Activated naive CD4-positive, alpha-beta T cell treated with anti-CD3 and anti-CD28 coated beads, Interleukin-2, amount 50 U/mL, for 24 hours (primary cell): ENCODE results near the gene UBR1.
"Not testable (repeated sequence)": the region's sequence is repeated elsewhere in the genome, so short reads cannot be mapped to it uniquely, and the experiment has no call there.

Source experiments
- H3K27ac Mint-ChIP-seq: one replicate; pipeline ENCODE4 v1.8.0; 2021; ENCODE audit warnings: mild to moderate bottlenecking, mixed read lengths
- H3K27me3 Mint-ChIP-seq: one replicate; pipeline ENCODE4 v1.8.0; 2021; ENCODE audit warnings: mixed read lengths
- H3K36me3 Mint-ChIP-seq: one replicate; pipeline ENCODE4 v1.8.0; 2021; ENCODE audit warnings: mixed read lengths
- H3K4me1 Mint-ChIP-seq: one replicate; pipeline ENCODE4 v1.8.0; 2021; ENCODE audit warnings: mixed read lengths
- H3K4me3 Mint-ChIP-seq: one replicate; pipeline ENCODE4 v1.8.0; 2021; ENCODE audit warnings: mild to moderate bottlenecking, mixed read lengths
- H3K9me3 Mint-ChIP-seq: one replicate; pipeline ENCODE4 v1.8.0; 2021; ENCODE audit warnings: mixed read lengths

The UBR1 gene

GRCh38 chr15:42979113-42979512 lies 126.7 kb downstream of the UBR1 start:
- not testable (repeated sequence) for H3K4me1 Mint-ChIP-seq, H3K4me3 Mint-ChIP-seq, H3K27me3 Mint-ChIP-seq, H3K9me3 Mint-ChIP-seq, H3K27ac Mint-ChIP-seq
- H3K36me3 Mint-ChIP-seq, result peaks cover 35% of the 10 kb centered on the region

- Mint-ChIP-seq H3K4me3 (no peak overlapping the region), H3K27ac (no peak overlapping the region), H3K4me1 (no peaks in the 10 kb centered on the region), H3K9me3 (no peaks in the 10 kb centered on the region), H3K36me3 (peaks cover 46% of the 10 kb centered on the region), H3K27me3 (no peaks in the 10 kb centered on the region)
Measured at GRCh38 chr15:42974202-42974862, 131.5 kb downstream of the UBR1 start.

GRCh38 chr15:42973114-42973513 lies 132.7 kb downstream of the UBR1 start:
- Mint-ChIP-seq H3K36me3 (peaks cover 50% of the 10 kb centered on the region), H3K27me3 (no peaks in the 10 kb centered on the region), H3K4me1 (no peaks in the 10 kb centered on the region), H3K27ac (no peak overlapping the region), H3K9me3 (no peaks in the 10 kb centered on the region), H3K4me3 (no peak overlapping the region)

- Mint-ChIP-seq H3K27ac (no peak overlapping the region), H3K9me3 (no peaks in the 10 kb centered on the region), H3K36me3 (peaks cover 41% of the 10 kb centered on the region), H3K27me3 (no peaks in the 10 kb centered on the region), H3K4me1 (no peaks in the 10 kb centered on the region), H3K4me3 (no peak overlapping the region)
Measured at GRCh38 chr15:42971830-42972229, 134.0 kb downstream of the UBR1 start.

- Mint-ChIP-seq H3K27ac (no peak overlapping the region), H3K36me3 (peaks cover 32% of the 10 kb centered on the region), H3K9me3 (no peaks in the 10 kb centered on the region), H3K27me3 (no peaks in the 10 kb centered on the region), H3K4me3 (no peak overlapping the region), H3K4me1 (no peaks in the 10 kb centered on the region)
Measured at GRCh38 chr15:42964476-42964875, 141.4 kb downstream of the UBR1 start.

GRCh38 chr15:42955518-42955917 lies 150.3 kb downstream of the UBR1 start:
- H3K9me3 Mint-ChIP-seq, result no peaks in the 10 kb centered on the region
- peaks cover 42% of the 10 kb centered on the region for H3K36me3 Mint-ChIP-seq
- no peak overlapping the region for H3K27ac Mint-ChIP-seq
- H3K4me1 Mint-ChIP-seq, result peaks cover 5% of the 10 kb centered on the region
- H3K27me3 Mint-ChIP-seq, result no peaks in the 10 kb centered on the region
- no peak overlapping the region for H3K4me3 Mint-ChIP-seq

DNA sequence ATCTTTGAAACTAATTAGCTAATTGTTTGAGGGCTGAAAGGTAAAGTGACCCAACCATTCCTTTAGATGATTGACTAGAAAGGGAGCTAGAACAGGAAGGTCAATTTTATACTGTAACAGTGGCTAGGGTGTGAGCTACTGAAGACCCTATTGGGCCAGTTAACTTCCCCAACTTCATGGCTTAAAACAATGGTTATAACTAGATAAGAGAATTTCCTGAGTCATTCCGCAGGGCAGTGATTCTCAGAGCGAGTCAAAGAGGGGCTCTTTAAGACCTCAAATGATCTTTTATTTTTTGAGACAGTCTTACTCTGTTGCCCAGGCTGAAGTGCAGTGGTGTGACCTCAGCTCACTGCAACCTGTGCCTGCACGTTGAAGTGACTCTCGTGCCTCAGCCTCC lies 151.5 kb downstream of the UBR1 start:
- H3K27me3 Mint-ChIP-seq, result no peaks in the 10 kb centered on the region
- peaks cover 37% of the 10 kb centered on the region for H3K36me3 Mint-ChIP-seq
- H3K27ac Mint-ChIP-seq, result no peak overlapping the region
- no peaks in the 10 kb centered on the region for H3K9me3 Mint-ChIP-seq
- peaks cover 5% of the 10 kb centered on the region for H3K4me1 Mint-ChIP-seq
- H3K4me3 Mint-ChIP-seq, result no peak overlapping the region

GRCh38 chr15:42948898-42949297 lies 156.9 kb downstream of the UBR1 start:
- H3K36me3 Mint-ChIP-seq, result peaks cover 28% of the 10 kb centered on the region
- not testable (repeated sequence) for H3K4me1 Mint-ChIP-seq

GRCh38 chr15:42940527-42940926 lies 165.3 kb downstream of the UBR1 start:
- H3K4me3 Mint-ChIP-seq, result no peak overlapping the region
- no peaks in the 10 kb centered on the region for H3K4me1 Mint-ChIP-seq
- H3K27ac Mint-ChIP-seq, result no peak overlapping the region
- no peaks in the 10 kb centered on the region for H3K9me3 Mint-ChIP-seq
- H3K27me3 Mint-ChIP-seq, result no peaks in the 10 kb centered on the region
- peaks cover 8% of the 10 kb centered on the region for H3K36me3 Mint-ChIP-seq

More at GRCh38 chr15:42948898-42949297, 156.9 kb downstream of the UBR1 start:
- not testable (repeated sequence) for H3K4me3 Mint-ChIP-seq, H3K27ac Mint-ChIP-seq, H3K9me3 Mint-ChIP-seq, H3K27me3 Mint-ChIP-seq

DNA sequence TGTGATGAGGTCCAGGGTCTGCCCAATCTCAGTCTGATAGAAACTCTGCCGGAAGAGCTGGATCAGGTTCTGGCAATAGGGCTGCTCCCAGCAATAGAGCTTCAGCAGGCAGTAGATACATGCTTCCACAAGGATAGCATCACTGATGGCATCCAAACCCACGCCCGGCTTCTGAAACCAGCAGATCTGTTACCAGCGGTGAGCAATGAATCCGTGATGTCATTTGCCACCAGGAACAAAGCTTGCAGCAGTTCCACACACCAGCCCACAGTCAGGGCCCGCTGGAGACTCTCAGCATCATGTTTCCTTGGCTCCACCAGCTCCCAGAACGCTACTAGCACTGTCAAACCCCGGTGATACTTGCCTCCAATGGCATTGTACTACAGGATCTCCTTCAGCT lies 166.0 kb downstream of the UBR1 start:
- Mint-ChIP-seq H3K27me3 (no peaks in the 10 kb centered on the region), H3K9me3 (no peaks in the 10 kb centered on the region), H3K4me1 (no peaks in the 10 kb centered on the region), H3K36me3 (peaks cover 4% of the 10 kb centered on the region), H3K27ac (no peak overlapping the region), H3K4me3 (no peak overlapping the region)

DNA sequence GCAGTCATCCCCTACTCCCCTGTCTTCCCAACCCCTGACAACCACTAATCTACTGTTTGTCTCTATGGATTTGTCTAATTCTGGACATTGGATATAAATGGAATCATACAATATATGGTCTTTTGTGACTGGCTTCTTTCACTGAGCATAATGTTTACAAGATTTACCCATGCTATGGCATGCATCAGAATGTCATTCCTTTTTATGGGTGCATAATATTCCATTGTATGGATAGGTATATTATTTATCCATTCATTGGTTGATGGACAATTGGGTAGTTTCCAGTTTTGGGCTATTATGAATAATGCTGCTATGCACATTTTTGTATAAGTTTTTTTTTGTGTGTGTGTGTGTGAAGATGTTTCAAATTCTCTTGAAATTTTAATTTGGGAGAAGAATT lies 168.7 kb downstream of the UBR1 start:
- peaks cover 2% of the 10 kb centered on the region for H3K36me3 Mint-ChIP-seq
- H3K4me3 Mint-ChIP-seq, result no peak overlapping the region
- no peaks in the 10 kb centered on the region for H3K27me3 Mint-ChIP-seq
- H3K4me1 Mint-ChIP-seq, result no peaks in the 10 kb centered on the region
- H3K27ac Mint-ChIP-seq, result no peak overlapping the region
- no peaks in the 10 kb centered on the region for H3K9me3 Mint-ChIP-seq

- Mint-ChIP-seq H3K4me1 (no peaks in the 10 kb centered on the region), H3K27me3 (no peaks in the 10 kb centered on the region), H3K27ac (no peak overlapping the region), H3K9me3 (no peaks in the 10 kb centered on the region), H3K4me3 (no peak overlapping the region), H3K36me3 (no peaks in the 10 kb centered on the region)
Measured at GRCh38 chr15:42933886-42934667, 171.8 kb downstream of the UBR1 start.

DNA sequence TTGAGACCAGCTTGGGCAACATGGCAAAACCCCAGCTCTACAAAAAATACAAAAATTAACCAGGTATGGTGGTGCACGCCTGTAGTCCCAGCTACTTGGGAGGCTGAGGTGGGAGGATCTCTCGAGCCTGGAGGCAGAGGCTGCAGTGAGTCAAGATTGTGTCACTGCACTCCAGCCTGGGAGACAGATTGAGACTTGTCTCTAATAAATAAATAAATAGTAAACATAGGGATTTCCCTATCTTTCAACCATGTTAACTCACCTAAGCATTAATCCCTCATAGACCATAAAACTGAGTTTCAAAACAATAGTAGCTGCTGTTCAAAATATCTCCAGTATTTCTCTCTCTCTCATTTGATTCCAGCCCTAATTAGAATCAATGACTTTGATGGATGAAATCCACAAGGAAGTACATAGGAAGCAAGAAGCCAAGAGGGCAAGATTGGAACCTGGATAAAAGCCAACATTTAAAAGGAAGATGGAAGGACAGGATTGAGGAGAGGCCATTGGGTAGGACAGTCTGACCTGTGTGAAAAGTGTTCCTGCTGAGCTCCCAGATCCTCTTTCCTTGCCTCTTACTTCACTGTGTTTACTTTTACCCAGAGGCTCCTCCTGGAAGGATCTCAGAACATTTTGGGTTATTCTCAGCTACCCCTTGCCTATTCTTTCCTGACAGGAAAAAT lies 172.9 kb downstream of the UBR1 start:
- Mint-ChIP-seq H3K9me3 (no peaks in the 10 kb centered on the region), H3K4me1 (no peaks in the 10 kb centered on the region)

GRCh38 chr15:42931702-42932486 lies 173.9 kb downstream of the UBR1 start:
- no peaks in the 10 kb centered on the region for H3K36me3 Mint-ChIP-seq
- H3K9me3 Mint-ChIP-seq, result no peaks in the 10 kb centered on the region
- no peaks in the 10 kb centered on the region for H3K27me3 Mint-ChIP-seq
- no peak overlapping the region for H3K4me3 Mint-ChIP-seq
- H3K4me1 Mint-ChIP-seq, result no peaks in the 10 kb centered on the region
- no peak overlapping the region for H3K27ac Mint-ChIP-seq

More for the DNA sequence above, 172.9 kb downstream of the UBR1 start:
- Mint-ChIP-seq H3K27me3 (no peaks in the 10 kb centered on the region), H3K36me3 (no peaks in the 10 kb centered on the region), H3K4me3 (no peak overlapping the region), H3K27ac (no peak overlapping the region)

- Mint-ChIP-seq H3K27ac (no peak overlapping the region), H3K4me1 (no peaks in the 10 kb centered on the region), H3K9me3 (no peaks in the 10 kb centered on the region), H3K4me3 (no peak overlapping the region), H3K36me3 (no peaks in the 10 kb centered on the region), H3K27me3 (no peaks in the 10 kb centered on the region)
Measured at GRCh38 chr15:42929306-42929848, 176.5 kb downstream of the UBR1 start.
